ENCODE measurements around the gene DNAJC15. TPM values are rescaled to one million over a fixed set of nuclear protein-coding genes. Genes with fewer than 3 reads are reported as not detected.

The DNAJC15 gene
- total and polyA plus RNA-seq, 2 donors (not counting 3 experiments of a cell fraction or from before 2014, with no cell fraction given), result 21.8 to 40.8 TPM

DNA sequence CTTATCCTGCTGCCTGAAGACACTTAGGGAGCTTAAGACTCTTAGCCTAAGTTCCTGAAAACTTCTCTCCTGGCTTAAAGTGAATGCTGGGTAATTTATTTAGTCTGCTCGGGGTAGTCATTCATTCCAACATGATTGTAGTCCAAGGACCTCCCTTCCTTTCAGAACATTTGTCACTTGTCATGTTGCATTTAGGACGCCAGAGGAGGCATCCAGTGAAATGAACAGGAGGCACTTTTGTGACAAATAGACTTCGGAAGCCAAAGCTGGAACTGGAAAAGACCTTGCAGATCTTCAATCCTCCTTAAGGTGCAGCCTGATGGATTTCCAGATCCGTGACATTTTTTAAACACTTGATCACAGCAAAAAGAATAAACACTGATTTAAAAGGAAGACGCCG lies 95.1 kb downstream of the DNAJC15 start:
- Histone ChIP-seq H4K20me1 (replicated peaks; ENCODE audit: control insufficient read depth, extremely low read depth, insufficient read depth, low read length) (no peaks in the 10 kb centered on the region), H3K36me3 (ENCODE audit: control insufficient read depth in 2 of 2, extremely low read depth in 1 of 2, insufficient read depth in 2 of 2, low read length in 2 of 2) (no peaks in the 10 kb centered on the region), H3K4me3 (replicated peaks in 1 of 3; ENCODE audit: insufficient read depth in 1 of 3, low read depth in 1 of 3, low read length in 3 of 3) (no peak overlapping the region), H3K9ac (replicated peaks; ENCODE audit: extremely low read depth, insufficient read depth, low read length) (no peak overlapping the region), H3K27ac (ENCODE audit: insufficient read depth, low read depth, low read length) (no peak overlapping the region), H3K4me1 (ENCODE audit: control insufficient read depth, extremely low read depth, insufficient read depth, low read length) (no peaks in the 10 kb centered on the region), H3K79me2 (ENCODE audit: control insufficient read depth, insufficient read depth, low read length) (no peaks in the 10 kb centered on the region), H2AFZ (ENCODE audit: low read depth, low read length) (no peak overlapping the region), H3K9me3 (replicated peaks; ENCODE audit: control insufficient read depth, insufficient read depth, low read length) (no peaks in the 10 kb centered on the region), H3K9me1 (replicated peaks; ENCODE audit: control insufficient read depth, extremely low read depth, insufficient read depth, low read length) (no peaks in the 10 kb centered on the region), H3K27me3 (ENCODE audit: control insufficient read depth in 2 of 2, insufficient read depth in 2 of 2, low read length in 2 of 2) (peaks cover 0 to 2% of the 10 kb centered on the region in 2 experiments), H3K4me2 (ENCODE audit: insufficient read depth, low read length) (no peak overlapping the region)
- ChIA-PET POLR2A (no interaction called here), CTCF (no interaction called here)
- FAIRE-seq (no peak), DNase-seq (ENCODE audit: low read depth, low spot score) (no peak)
- no peak for TF ChIP-seq MYC (IDR thresholded peaks at IDR 0.05; ENCODE audit: low read depth, low read length)
- dilution Hi-C loops (cut with MboI; ENCODE audit: extremely low pct_ligation_motif_present, low sequenced_read_pairs) (no loop called here), intact Hi-C loops (cut with micrococcal nuclease) (no loop called here)
- BruUV-seq (replicated peaks), result no TSS peak

DNA sequence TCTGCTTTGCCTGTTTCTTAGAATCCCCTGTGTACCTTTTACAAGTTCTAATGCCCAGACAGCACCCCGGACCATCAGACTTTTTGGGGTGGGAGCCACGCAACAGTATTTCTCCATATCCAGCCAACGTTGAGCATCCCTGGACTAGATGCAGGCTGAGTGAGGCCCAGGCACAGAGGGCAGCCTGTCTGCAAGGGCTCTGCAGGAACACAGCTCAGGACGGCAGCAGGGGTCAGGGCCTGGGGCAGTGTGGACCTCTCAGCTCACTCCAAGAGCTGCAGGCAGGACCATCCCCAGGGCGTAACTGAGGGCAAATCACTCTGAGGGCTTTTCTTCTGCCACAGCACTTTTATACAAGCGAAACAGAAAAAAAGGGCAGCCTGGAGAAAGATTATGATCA lies 95.8 kb downstream of the DNAJC15 start:
- dilution Hi-C loops (cut with MboI; ENCODE audit: extremely low pct_ligation_motif_present, low sequenced_read_pairs), result no loop called here
- CTCF ChIA-PET, result no interaction called here
- POLR2A ChIA-PET, result no interaction called here
- intact Hi-C loops (cut with micrococcal nuclease), result no loop called here
- Histone ChIP-seq H3K9ac (replicated peaks; ENCODE audit: extremely low read depth, insufficient read depth, low read length) (no peak overlapping the region), H3K79me2 (ENCODE audit: control insufficient read depth, insufficient read depth, low read length) (no peaks in the 10 kb centered on the region), H3K9me1 (replicated peaks; ENCODE audit: control insufficient read depth, extremely low read depth, insufficient read depth, low read length) (no peaks in the 10 kb centered on the region), H4K20me1 (replicated peaks; ENCODE audit: control insufficient read depth, extremely low read depth, insufficient read depth, low read length) (no peaks in the 10 kb centered on the region), H3K9me3 (replicated peaks; ENCODE audit: control insufficient read depth, insufficient read depth, low read length) (no peaks in the 10 kb centered on the region), H3K4me3 (replicated peaks in 1 of 3; ENCODE audit: insufficient read depth in 1 of 3, low read depth in 1 of 3, low read length in 3 of 3) (no peak overlapping the region), H3K27me3 (ENCODE audit: control insufficient read depth in 2 of 2, insufficient read depth in 2 of 2, low read length in 2 of 2) (peaks cover 0 to 2% of the 10 kb centered on the region in 2 experiments), H3K36me3 (ENCODE audit: control insufficient read depth in 2 of 2, extremely low read depth in 1 of 2, insufficient read depth in 2 of 2, low read length in 2 of 2) (no peaks in the 10 kb centered on the region), H3K27ac (ENCODE audit: insufficient read depth, low read depth, low read length) (no peak overlapping the region), H3K4me1 (ENCODE audit: control insufficient read depth, extremely low read depth, insufficient read depth, low read length) (no peaks in the 10 kb centered on the region), H3K4me2 (ENCODE audit: insufficient read depth, low read length) (no peak overlapping the region), H2AFZ (ENCODE audit: low read depth, low read length) (no peak overlapping the region)
- DNase-seq (ENCODE audit: low read depth, low spot score) (no peak), FAIRE-seq (no peak)
- TF ChIP-seq, protein P1, sequence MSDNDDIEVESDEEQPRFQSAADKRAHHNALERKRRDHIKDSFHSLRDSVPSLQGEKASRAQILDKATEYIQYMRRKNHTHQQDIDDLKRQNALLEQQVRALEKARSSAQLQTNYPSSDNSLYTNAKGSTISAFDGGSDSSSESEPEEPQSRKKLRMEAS (IDR thresholded peaks at IDR 0.05; ENCODE audit: insufficient read depth, insufficient read length), result no peak
- no peak for TF ChIP-seq FOS (IDR thresholded peaks at IDR 0.05; ENCODE audit: borderline replicate concordance, insufficient read depth, low read length)
- TF ChIP-seq MYC (IDR thresholded peaks at IDR 0.05; ENCODE audit: low read depth, low read length), result no peak
- no peak for TF ChIP-seq GATA2 (IDR thresholded peaks at IDR 0.05; ENCODE audit: insufficient read depth, insufficient read length, low read depth, low read length)
- no peak for TF ChIP-seq JUN (IDR thresholded peaks at IDR 0.05; ENCODE audit: borderline replicate concordance, insufficient read depth, insufficient read length, low read depth)
- no TSS peak for BruUV-seq (replicated peaks)
